Mesenchymal stem cell (in vitro differentiated cells and primary cell): Measurements from ENCODE around the gene CLIC5. TPM values are rescaled to one million over a fixed set of nuclear protein-coding genes. Genes with fewer than 3 reads are reported as not detected.

Experiments
- small RNA-seq: library from polyadenylated mRNA; stranded (forward); fragments of <200 nt; extraction: miRNeasy Mini kit (QIAGEN cat#:217004); gene quantifications from one replicate; pipeline ENCODE3, GENCODE V24; 2013; ENCODE audit warnings: low read depth

The CLIC5 gene

Small RNA genes lying within 50 kb of the gene (small RNA-seq; reads per million reads assigned to genes)
- gene RNU6-754P: not detected
